Measurements from ENCODE around the gene PRKCSH.

- TF ChIP-seq CTCF (conservative IDR thresholded peaks at IDR 0.05; ENCODE audit: low read length), result no peak
- no peak for TF ChIP-seq EZH2phosphoT487 (IDR thresholded peaks at IDR 0.05; ENCODE audit: borderline replicate concordance, low read depth, low read length)
Observed at GRCh38 chr19:11437955-11438354, 2.5 kb downstream of the PRKCSH start.
